Renal cortex interstitium (tissue), 11 donors: ENCODE measurements around the gene CCDC120. TPM values are rescaled to one million over a fixed set of nuclear protein-coding genes. Genes with fewer than 3 reads are reported as not detected.

Experiments
- DNase-seq, 11 donors: peaks; one replicate each; pipeline ENCODE4 v3.0.0-alpha.2; 2013; ENCODE audit warnings: low read depth in 9 of 11, low spot score in 4 of 11; ENCODE audit errors: extremely low read depth in 1 of 11
- polyA plus RNA-seq, 3 donors: library from polyadenylated mRNA; unstranded; fragments of 120-200 nt; gene quantifications; one replicate each; pipeline ENCODE4 v1.2.1, GENCODE V29; 2013; ENCODE audit not compliant: insufficient read length in 3 of 3

The CCDC120 gene
- polyA plus RNA-seq, 3 donors: 10.3 to 16.1 (median 12.0) TPM

DNA sequence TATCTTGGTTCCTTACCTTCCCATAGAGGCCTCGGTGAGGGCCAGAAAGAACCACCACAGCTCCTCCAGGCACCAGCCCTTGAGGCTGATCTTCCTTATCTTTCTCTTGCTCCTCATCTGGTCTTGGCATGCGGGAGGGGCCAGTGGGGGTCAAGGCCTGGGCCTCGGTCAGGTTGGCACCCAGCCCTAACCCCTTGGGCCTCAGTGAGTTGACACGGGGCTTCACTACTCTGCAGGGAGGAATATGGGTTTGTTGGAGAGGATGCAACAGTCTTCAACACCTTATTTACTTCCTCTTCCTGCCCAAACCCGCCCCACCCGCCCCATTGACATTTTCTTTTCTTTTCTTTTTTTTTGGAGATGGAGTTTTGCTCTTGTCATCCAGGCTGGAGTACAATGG, 58.8 kb downstream of the CCDC120 start:
- DNase-seq: no peak

Other genes starting within 250 kb of the CCDC120 start
- under 1 TPM; 0.16 to 0.18 (median 0.16) TPM for gene ERAS, start 232.5 kb upstream of the CCDC120 start, polyA plus RNA-seq
- 10 to 100 TPM in 2 of 3 donors, 1 to 10 TPM in 1; 3.9 to 28.1 (median 13.6) TPM for gene PCSK1N, start 223.4 kb upstream of the CCDC120 start, polyA plus RNA-seq
- 10 to 100 TPM; 33.6 to 46.5 (median 44.3) TPM for gene TIMM17B, start 161.2 kb upstream of the CCDC120 start, polyA plus RNA-seq
- gene PQBP1, start 161.1 kb upstream of the CCDC120 start, polyA plus RNA-seq: 10 to 100 TPM; 67.9 to 83.2 (median 78.8) TPM
- 10 to 100 TPM; 30.0 to 33.7 (median 33.6) TPM for gene SLC35A2, start 147.4 kb upstream of the CCDC120 start, polyA plus RNA-seq
- 1 to 10 TPM; 5.4 to 8.6 (median 7.5) TPM for gene PIM2, start 140.0 kb upstream of the CCDC120 start, polyA plus RNA-seq
- gene OTUD5, start 101.4 kb upstream of the CCDC120 start, polyA plus RNA-seq: 10 to 100 TPM; 60.7 to 66.1 (median 65.5) TPM
- gene KCND1, start 87.2 kb upstream of the CCDC120 start, polyA plus RNA-seq: 1 to 10 TPM; 2.2 to 3.2 (median 2.9) TPM
- gene GRIPAP1, start 56.7 kb upstream of the CCDC120 start, polyA plus RNA-seq: 10 to 100 TPM; 48.3 to 72.7 (median 51.4) TPM
- gene TFE3, start 15.6 kb upstream of the CCDC120 start, polyA plus RNA-seq: 10 to 100 TPM; 26.1 to 39.3 (median 31.5) TPM
- gene PRAF2, start 15.0 kb downstream of the CCDC120 start, polyA plus RNA-seq: 10 to 100 TPM; 33.6 to 41.5 (median 38.6) TPM
- gene WDR45, start 20.9 kb downstream of the CCDC120 start, polyA plus RNA-seq: 10 to 100 TPM; 54.0 to 64.7 (median 57.7) TPM
- gene GPKOW, start 64.7 kb downstream of the CCDC120 start, polyA plus RNA-seq: 10 to 100 TPM; 20.4 to 25.6 (median 23.9) TPM
- gene MAGIX, start 103.8 kb downstream of the CCDC120 start, polyA plus RNA-seq: 1 to 10 TPM; 2.7 to 6.9 (median 5.5) TPM
- 10 to 100 TPM; 27.6 to 36.7 (median 30.6) TPM for gene PLP2, start 112.9 kb downstream of the CCDC120 start, polyA plus RNA-seq
- 1 to 10 TPM; 2.8 to 7.1 (median 4.5) TPM for gene PRICKLE3, start 127.4 kb downstream of the CCDC120 start, polyA plus RNA-seq
- gene SYP, start 141.2 kb downstream of the CCDC120 start, polyA plus RNA-seq: 1 to 10 TPM; 2.4 to 2.8 (median 2.8) TPM
- gene CACNA1F, start 174.3 kb downstream of the CCDC120 start, polyA plus RNA-seq: under 1 TPM; 0.09 to 0.29 (median 0.25) TPM
- gene CCDC22, start 176.5 kb downstream of the CCDC120 start, polyA plus RNA-seq: 10 to 100 TPM; 15.0 to 20.2 (median 19.5) TPM
- gene FOXP3, start 205.7 kb downstream of the CCDC120 start, polyA plus RNA-seq: under 1 TPM; 0.70 to 1.00 (median 0.99) TPM
- 10 to 100 TPM in 1 of 3 donors, 1 to 10 TPM in 2; 5.7 to 10.0 (median 7.1) TPM for gene PPP1R3F, start 210.8 kb downstream of the CCDC120 start, polyA plus RNA-seq
- under 1 TPM in 1 of 3 donors, not detected in 2; 0.44 TPM for gene GAGE10, start 244.6 kb downstream of the CCDC120 start, polyA plus RNA-seq